RWPE2 (cell line): ENCODE data around the gene TCERG1L.
"Not testable (repeated sequence)": the region's sequence is repeated elsewhere in the genome, so short reads cannot be mapped to it uniquely, and the experiment has no call there.

ENCODE experiments used
- ATAC-seq: fragments of 200-7000 bp; cut with Tn5 transposase; 3 replicates; pipeline ENCODE4 v1.9.1; 2021; ENCODE audit warnings: low read depth
- DNase-seq: peaks from one replicate; pipeline ENCODE4 v3.0.0-alpha.2; 2020; ENCODE audit warnings: low spot score
- H3K27ac ChIP-seq: fragments of 450-650 bp; 2 replicates; pipeline ENCODE4 v1.5.1; 2017; ENCODE audit warnings: mild to moderate bottlenecking; ENCODE audit not compliant: poor library complexity, severe bottlenecking
- H3K27me3 ChIP-seq: fragments of 250-450 bp; sonication (Bioruptor Pico); 2 replicates; pipeline ENCODE4 v1.5.1; 2021; ENCODE audit warnings: mild to moderate bottlenecking, moderate library complexity; ENCODE audit not compliant: insufficient read depth, poor library complexity, severe bottlenecking
- H3K36me3 ChIP-seq: fragments of 250-450 bp; sonication (Bioruptor Pico); 2 replicates; pipeline ENCODE4 v1.5.1; 2020; ENCODE audit warnings: low read depth, mild to moderate bottlenecking, moderate library complexity
- H3K4me1 ChIP-seq: fragments of 250-450 bp; sonication (Bioruptor Pico); 2 replicates; pipeline ENCODE4 v1.5.1; 2021; ENCODE audit warnings: mild to moderate bottlenecking, moderate library complexity; ENCODE audit not compliant: insufficient read depth, poor library complexity, severe bottlenecking
- H3K4me3 ChIP-seq: fragments of 250-450 bp; sonication (Bioruptor Pico); 2 replicates; pipeline ENCODE4 v1.5.1; 2021; ENCODE audit warnings: mild to moderate bottlenecking, moderate library complexity; ENCODE audit not compliant: severe bottlenecking
- H3K9me3 ChIP-seq: fragments of 250-450 bp; sonication (Bioruptor Pico); 2 replicates; pipeline ENCODE4 v1.5.1; 2021; ENCODE audit warnings: mild to moderate bottlenecking, moderate library complexity; ENCODE audit not compliant: severe bottlenecking
- CTCF ChIP-seq: fragments of 450-650 bp; IDR thresholded peaks from one replicate; pipeline ENCODE4 v1.5.1; 2017; ENCODE audit warnings: mild to moderate bottlenecking, moderate library complexity; ENCODE audit not compliant: poor library complexity, severe bottlenecking

Gene TCERG1L

GRCh38 chr10:131323880-131324279 lies 12.4 kb upstream of the TCERG1L start:
- DNase-seq = no peak
- no peaks in the 10 kb centered on the region for H3K9me3 ChIP-seq
- H3K4me3 ChIP-seq = no peak overlapping the region
- no peak for TF ChIP-seq CTCF
- no peaks in the 10 kb centered on the region for H3K36me3 ChIP-seq
- peaks cover 13% of the 10 kb centered on the region for H3K27me3 ChIP-seq
- H3K4me1 ChIP-seq = no peaks in the 10 kb centered on the region
- no peak for ATAC-seq
- H3K27ac ChIP-seq = no peak overlapping the region

GRCh38 chr10:131323025-131323424 lies 11.5 kb upstream of the TCERG1L start:
- H3K4me3 ChIP-seq = no peak overlapping the region
- no peaks in the 10 kb centered on the region for H3K36me3 ChIP-seq
- no peaks in the 10 kb centered on the region for H3K4me1 ChIP-seq
- no peak for ATAC-seq
- no peaks in the 10 kb centered on the region for H3K9me3 ChIP-seq
- no peak for DNase-seq
- peaks cover 12% of the 10 kb centered on the region for H3K27me3 ChIP-seq
- no peak for TF ChIP-seq CTCF
- H3K27ac ChIP-seq = no peak overlapping the region

GRCh38 chr10:131322575-131322974 lies 11.1 kb upstream of the TCERG1L start:
- H3K4me3 ChIP-seq, DNase-seq, H3K36me3 ChIP-seq, ATAC-seq, H3K27ac ChIP-seq, H3K9me3 ChIP-seq, H3K4me1 ChIP-seq: not testable (repeated sequence)
- H3K27me3 ChIP-seq = peaks cover 12% of the 10 kb centered on the region

GRCh38 chr10:131320860-131321604 lies 9.5 kb upstream of the TCERG1L start:
- DNase-seq (no peak), ATAC-seq (no peak)
- TF ChIP-seq CTCF = no peak
- Histone ChIP-seq H3K27ac (no peak overlapping the region), H3K4me1 (no peaks in the 10 kb centered on the region), H3K4me3 (no peak overlapping the region), H3K9me3 (no peaks in the 10 kb centered on the region), H3K27me3 (peaks cover 12% of the 10 kb centered on the region), H3K36me3 (no peaks in the 10 kb centered on the region)

- no peak for ATAC-seq
- TF ChIP-seq CTCF = no peak
- Histone ChIP-seq H3K4me3 (no peak overlapping the region), H3K36me3 (no peaks in the 10 kb centered on the region), H3K27ac (no peak overlapping the region), H3K4me1 (no peaks in the 10 kb centered on the region), H3K27me3 (no peaks in the 10 kb centered on the region), H3K9me3 (no peaks in the 10 kb centered on the region)
- no peak for DNase-seq
Observed at GRCh38 chr10:131318814-131319213, 7.3 kb upstream of the TCERG1L start.
